ENCODE measurements around the gene NEFH.
A peak's percentile ranks its signal among the peaks of the same experiment; 100 is the strongest.
"Not testable (repeated sequence)": the region's sequence is repeated elsewhere in the genome, so short reads cannot be mapped to it uniquely, and the experiment has no call there.

The NEFH gene

DNA sequence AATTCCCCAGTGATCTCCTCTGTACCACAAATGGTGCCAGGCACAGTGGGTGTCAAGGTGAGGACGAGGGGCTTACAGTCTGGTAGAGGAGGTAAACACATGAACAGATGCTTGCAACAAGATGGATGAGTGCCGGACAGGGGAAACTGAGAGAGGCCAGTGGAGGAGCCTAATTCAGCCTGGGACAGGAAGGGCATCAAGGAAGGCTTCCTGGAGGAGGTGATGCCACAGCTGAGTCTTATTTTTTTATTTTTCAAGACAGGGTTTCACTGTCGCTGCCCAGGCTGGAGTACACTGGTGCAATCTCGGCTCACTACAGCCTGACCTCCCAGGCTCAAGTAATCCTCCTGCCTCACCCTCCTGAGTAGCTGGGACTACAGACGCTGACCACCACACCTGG, 18.8 kb upstream of the NEFH start:
- DNase-seq (ENCODE audit: low spot score): no peak

- no peak for DNase-seq (ENCODE audit: low spot score)
Observed at GRCh38 chr22:29463629-29464028, 16.4 kb upstream of the NEFH start.

- DNase-seq (ENCODE audit: low spot score): no peak
Observed at GRCh38 chr22:29464581-29464980, 15.4 kb upstream of the NEFH start.

GRCh38 chr22:29469755-29470154, 10.3 kb upstream of the NEFH start:
- no peak for DNase-seq (ENCODE audit: low spot score)

DNA sequence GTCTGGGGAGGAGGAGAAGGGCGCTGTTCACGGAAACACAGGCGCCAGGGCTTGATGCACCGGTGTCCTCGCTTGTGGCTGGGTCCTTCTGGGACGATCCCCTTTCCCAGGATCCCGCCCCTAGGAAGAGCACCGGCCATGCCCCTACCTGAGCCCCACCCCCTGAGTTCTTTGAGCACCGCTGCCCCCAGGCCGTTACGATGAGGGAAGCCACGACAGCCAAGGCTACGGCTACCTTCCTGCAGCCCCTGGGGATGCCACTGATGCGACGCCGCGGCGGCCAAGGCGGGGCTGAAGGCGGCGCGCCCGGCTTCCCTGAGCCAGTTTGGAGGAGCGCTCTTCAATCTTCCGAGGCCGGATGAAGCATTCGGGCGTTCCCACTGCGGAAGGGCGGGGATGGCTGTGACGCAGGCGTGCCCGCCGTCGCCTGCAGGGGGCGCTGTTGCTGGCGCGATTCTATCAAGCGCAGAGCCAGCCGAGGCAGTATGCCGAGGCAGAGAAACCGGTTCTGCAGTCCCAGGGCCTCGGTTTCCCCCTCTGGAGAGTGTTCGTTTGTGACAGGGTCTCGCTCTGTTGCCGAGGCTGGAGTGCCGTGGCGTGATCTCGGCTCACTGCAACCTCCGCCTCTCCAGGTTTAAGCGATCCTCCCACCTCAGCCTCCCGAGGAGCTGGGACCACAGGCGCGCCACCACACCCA, 9.7 kb upstream of the NEFH start:
- peak; percentile 58 for DNase-seq (ENCODE audit: low spot score)

- no peak for DNase-seq (ENCODE audit: low spot score)
Observed at GRCh38 chr22:29473001-29473400, 7.0 kb upstream of the NEFH start.

DNA sequence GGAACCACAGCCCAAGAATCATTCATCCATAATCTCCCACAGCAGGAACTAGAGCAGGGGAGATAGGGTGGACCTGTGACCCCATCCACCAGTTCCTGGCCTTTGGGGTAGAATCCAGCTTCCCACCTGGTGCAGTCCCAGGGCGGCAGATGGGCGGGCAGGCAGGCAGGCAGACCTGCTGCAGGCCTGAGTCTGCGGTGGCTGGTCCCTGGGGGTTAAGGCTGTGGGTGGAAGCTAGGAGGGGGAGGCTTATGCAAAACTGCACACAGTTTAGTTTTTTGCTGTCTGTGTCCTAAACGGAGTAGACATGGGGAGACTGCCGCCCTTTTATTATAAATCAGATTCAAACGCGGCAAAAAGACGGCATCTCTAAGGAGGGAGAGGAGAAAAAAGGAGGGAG, 4.5 kb upstream of the NEFH start:
- peak; percentile 77 for DNase-seq (ENCODE audit: low spot score)

DNA sequence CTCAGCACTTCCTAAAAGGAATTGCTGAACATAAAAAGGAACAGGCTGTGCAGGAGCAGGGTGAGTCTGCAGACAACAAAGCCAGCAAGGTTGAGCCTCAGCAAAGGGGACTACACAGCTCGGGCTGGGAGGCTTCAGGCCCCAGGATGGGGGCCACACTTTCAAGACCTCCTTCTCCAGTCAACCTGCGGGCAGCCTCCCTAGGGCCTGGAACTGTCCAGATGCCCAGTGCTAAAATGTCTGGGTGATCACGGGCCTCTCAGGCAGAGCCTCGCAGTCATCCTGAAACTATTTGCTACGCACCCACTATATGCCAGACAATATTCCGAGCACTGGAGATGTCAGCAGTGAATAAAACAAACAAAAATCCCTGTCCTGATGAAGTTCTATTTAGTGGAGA, 3.9 kb upstream of the NEFH start:
- no peak for DNase-seq (ENCODE audit: low spot score)

DNA sequence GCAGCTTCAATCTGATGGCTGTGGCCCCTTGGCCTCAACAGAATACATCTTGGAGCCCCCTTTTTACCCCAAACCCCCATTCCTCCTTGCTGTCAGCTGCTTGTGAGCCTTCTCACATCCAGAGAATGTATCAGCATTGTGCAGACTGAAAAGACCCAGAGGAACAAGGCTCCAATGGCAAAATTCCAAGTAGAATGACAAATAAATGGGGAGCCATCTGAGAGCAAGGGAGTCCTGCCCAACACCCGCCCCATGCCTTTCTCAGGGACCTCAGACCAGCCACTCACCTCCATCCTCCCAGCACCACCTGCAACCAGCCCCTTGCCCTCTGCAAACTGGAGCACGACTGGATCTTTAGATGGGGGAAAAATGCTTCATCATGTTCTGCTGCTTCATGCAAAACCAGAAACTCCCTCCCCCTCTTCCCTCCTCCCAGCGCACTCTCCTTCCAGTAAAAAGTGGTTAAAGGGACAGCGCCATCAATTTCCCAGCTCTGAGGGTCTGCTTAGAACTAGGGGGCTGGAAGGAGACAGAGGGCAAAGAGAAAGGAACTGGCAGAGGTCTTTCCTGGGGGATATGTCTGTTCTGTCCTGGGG, 2.2 kb upstream of the NEFH start:
- no peak for DNase-seq (ENCODE audit: low spot score)

GRCh38 chr22:29478326-29479276, 1.4 kb upstream of the NEFH start:
- peak; percentile 32 for DNase-seq (ENCODE audit: low spot score)

DNA sequence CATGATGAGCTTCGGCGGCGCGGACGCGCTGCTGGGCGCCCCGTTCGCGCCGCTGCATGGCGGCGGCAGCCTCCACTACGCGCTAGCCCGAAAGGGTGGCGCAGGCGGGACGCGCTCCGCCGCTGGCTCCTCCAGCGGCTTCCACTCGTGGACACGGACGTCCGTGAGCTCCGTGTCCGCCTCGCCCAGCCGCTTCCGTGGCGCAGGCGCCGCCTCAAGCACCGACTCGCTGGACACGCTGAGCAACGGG, 169 bp downstream of the NEFH start:
- no peak for DNase-seq (ENCODE audit: low spot score)

GRCh38 chr22:29480512-29481264, 670 bp downstream of the NEFH start:
- DNase-seq (ENCODE audit: low spot score): no peak

DNA sequence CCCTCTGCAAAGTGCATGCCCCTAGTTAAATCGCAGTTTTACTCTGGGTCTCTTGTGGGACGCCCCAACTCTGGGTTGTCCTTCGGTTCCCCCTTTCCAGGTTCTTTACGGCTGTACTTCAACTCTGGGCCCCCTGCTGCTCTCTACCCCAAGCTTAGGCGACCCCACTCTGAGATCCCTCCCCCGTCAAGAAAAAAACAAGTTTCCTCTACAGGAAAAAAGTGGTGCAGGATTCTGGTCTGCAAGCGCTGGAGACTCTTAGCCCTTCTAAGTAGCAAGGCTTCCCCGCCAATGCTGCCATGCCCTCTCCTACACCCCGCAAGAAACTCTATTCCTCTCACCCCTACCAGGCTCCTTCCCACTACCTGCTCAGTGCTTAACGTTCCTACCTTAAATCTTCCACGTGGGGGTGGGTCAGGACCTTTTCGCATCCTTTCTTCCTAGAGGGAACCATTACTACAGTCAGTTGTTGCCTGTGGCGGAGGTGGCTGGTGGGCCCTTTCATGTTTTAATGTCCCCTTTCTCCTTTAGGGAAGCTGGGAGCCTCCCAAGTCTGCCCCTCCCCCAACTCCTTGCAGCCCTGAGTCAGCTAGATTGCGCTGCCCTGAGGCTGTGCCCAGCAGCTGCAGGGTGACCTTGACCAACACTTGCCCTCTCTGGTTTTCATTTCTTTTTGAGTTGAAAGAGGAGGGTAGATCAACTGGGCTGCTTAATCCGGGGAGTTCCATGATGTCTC, 1.4 kb downstream of the NEFH start:
- DNase-seq (ENCODE audit: low spot score): no peak

DNA sequence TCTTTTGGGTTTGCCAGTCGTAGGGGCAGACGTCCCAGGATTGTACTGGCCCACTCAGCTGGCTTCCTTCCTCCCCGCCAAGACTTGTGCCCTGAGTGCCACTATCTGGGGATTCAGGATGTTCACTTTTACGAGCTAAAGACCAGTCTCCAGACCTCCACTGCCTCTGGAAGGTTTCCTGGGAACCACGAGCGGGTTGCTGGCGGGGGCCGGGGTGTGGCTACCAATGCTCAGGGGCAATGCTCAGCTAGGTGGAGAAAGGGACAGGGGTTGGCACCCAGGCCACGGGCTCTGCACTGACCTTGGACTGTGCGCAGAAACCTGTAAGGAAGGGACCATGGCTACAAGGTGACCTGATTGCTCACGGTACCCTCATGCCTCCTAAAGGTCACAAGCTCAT, 2.2 kb downstream of the NEFH start:
- no peak for DNase-seq (ENCODE audit: low spot score)

GRCh38 chr22:29482726-29483125, 2.7 kb downstream of the NEFH start:
- DNase-seq (ENCODE audit: low spot score): no peak

DNA sequence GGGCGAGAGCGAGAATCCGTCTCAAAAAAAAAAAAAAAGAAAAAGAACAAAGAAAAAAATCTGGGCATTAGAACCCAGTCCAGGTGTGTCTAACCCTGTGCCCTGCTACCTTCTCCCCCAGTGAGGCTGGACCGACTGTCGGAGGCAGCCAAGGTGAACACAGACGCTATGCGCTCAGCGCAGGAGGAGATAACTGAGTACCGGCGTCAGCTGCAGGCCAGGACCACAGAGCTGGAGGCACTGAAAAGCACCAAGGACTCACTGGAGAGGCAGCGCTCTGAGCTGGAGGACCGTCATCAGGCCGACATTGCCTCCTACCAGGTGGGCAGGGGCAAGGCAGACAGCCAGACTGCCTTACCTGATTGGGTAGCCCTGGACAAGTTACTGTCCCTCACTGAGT, 3.2 kb downstream of the NEFH start:
- no peak for DNase-seq (ENCODE audit: low spot score)

DNA sequence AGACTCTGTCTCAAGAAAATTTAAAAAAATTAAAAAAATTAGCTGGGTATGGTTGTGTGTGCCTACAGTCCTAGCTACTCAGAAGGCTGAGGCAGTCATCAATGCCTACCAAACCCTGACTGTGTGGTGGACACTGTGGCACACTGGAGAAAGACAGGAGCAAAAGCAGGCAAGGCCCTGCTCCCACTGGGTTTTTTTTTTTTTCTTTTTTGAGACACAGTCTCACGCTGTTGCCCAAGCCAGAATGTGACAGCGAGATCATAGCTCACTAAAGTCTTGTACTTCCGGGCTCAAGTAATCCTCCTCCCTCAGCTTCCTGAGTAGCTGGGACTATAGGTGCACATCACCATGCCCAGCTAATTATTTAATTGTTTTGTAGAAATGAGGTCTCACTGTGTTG, 4.6 kb downstream of the NEFH start:
- no peak for DNase-seq (ENCODE audit: low spot score)

DNA sequence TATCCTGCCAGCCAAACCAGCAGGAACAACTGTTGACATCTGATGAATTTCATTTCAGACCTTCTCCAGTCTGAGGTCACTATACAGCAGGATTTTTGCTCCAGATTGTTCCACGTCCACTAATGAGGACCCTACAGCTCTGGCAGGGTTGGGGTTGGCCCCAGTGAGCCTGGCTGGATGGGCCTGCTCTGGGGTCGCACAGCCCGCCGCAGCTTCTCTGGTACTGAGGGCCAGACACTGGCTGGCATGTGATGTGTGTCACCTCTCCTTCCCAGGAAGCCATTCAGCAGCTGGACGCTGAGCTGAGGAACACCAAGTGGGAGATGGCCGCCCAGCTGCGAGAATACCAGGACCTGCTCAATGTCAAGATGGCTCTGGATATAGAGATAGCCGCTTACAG, 5.4 kb downstream of the NEFH start:
- no peak for DNase-seq (ENCODE audit: low spot score)

- no peak for DNase-seq (ENCODE audit: low spot score)
Observed at GRCh38 chr22:29487426-29487986, 7.5 kb downstream of the NEFH start.

DNA sequence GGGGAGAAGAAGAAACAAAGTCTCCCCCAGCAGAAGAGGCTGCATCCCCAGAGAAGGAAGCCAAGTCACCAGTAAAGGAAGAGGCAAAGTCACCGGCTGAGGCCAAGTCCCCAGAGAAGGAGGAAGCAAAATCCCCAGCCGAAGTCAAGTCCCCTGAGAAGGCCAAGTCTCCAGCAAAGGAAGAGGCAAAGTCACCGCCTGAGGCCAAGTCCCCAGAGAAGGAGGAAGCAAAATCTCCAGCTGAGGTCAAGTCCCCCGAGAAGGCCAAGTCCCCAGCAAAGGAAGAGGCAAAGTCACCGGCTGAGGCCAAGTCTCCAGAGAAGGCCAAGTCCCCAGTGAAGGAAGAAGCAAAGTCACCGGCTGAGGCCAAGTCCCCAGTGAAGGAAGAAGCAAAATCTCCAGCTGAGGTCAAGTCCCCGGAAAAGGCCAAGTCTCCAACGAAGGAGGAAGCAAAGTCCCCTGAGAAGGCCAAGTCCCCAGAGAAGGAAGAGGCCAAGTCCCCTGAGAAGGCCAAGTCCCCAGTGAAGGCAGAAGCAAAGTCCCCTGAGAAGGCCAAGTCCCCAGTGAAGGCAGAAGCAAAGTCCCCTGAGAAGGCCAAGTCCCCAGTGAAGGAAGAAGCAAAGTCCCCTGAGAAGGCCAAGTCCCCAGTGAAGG, 9.2 kb downstream of the NEFH start:
- not testable (repeated sequence) for DNase-seq (ENCODE audit: low spot score)

DNA sequence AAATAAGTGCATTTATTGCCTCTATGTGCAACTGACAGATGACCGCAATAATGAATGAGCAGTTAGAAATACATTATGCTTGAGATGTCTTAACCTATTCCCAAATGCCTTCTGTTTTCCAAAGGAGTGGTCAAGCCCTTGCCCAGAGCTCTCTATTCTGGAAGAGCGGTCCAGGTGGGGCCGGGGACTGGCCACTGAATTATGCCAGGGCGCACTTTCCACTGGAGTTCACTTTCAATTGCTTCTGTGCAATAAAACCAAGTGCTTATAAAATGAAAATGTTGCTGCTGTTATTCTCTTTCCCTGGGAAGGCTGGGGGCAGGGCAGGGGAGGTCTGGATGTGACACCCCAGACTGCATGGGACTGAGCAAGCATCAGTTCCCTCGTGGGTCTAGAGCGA, 11.0 kb downstream of the NEFH start:
- no peak for DNase-seq (ENCODE audit: low spot score)
